HG02973 (cell line): ENCODE measurements around the gene GMDS.

Source experiments
- ATAC-seq: cut with Tn5 transposase; IDR thresholded peaks from one replicate; pipeline ENCODE4 v1.9.1; 2021; ENCODE audit warnings: moderate library complexity; ENCODE audit not compliant: unreplicated experiment

The GMDS gene

DNA sequence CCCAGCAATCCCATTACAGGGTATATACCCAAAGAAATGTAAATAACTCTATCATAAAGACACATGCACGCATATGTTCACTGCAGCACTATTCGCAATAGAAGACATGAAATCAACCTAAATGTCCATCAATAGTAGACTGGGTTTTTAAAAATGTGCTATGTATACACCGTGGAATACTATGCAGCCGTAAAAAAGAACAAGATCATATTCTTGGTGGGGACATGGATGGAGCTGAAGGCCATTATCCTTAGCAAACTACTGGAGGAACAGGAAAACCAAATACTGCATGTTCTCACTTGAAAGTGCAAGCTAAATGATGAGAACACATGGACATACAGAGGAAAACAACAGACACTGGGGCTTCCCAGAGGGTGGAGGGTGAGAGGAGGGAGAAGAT, 201.2 kb downstream of the GMDS start:
- no peak for ATAC-seq

DNA sequence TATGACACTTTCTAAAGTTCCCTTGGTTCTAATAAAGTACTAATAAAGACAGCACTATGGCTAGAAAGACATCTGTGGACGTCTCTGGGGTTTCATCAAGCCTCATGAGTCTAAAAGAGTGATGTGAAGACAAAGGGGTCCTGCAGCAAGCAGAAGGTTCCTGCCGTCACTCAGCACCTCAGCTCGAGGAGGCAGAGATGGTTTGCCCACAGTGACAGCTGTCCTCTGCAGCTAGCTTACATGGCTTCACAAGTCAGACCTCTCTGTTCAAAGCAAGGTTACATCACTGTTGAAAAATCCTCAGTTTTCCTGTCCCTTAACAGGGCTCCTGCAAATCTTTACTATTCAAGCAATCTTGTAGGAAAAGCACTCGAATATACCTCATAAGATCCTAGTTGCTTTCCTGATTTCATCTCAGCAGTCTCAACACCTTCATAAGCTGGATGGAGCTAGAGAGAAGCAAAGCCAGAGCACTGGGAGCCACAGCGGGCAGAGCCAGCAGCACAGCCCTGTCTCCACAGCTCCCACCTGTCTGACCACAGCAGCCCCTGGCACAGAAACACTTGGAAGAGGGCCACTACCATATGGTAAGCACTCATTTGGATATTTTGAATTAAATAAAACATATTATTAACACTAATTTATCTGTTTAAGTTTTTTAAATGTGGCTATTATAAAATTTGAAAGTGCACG, 202.3 kb downstream of the GMDS start:
- no peak for ATAC-seq

DNA sequence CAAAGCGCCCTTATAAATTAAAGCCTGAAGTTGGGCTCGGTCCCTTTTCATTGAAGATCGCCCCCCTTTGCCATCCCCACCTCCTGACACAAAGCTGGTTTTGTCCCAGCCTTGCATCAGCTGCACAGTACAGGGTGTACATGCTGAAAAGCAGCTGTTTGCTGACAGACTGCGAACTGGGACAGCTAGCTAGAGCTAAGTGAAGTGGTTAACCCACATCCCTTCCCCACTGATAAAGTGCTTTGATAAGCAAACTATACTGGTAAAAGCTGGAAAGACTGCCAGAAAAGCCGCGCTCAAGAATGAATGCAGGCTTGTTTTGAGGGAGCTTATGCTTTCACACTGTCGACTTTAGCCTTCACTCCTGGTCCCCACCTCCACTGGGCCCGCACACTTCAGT, 207.3 kb downstream of the GMDS start:
- no peak for ATAC-seq

DNA sequence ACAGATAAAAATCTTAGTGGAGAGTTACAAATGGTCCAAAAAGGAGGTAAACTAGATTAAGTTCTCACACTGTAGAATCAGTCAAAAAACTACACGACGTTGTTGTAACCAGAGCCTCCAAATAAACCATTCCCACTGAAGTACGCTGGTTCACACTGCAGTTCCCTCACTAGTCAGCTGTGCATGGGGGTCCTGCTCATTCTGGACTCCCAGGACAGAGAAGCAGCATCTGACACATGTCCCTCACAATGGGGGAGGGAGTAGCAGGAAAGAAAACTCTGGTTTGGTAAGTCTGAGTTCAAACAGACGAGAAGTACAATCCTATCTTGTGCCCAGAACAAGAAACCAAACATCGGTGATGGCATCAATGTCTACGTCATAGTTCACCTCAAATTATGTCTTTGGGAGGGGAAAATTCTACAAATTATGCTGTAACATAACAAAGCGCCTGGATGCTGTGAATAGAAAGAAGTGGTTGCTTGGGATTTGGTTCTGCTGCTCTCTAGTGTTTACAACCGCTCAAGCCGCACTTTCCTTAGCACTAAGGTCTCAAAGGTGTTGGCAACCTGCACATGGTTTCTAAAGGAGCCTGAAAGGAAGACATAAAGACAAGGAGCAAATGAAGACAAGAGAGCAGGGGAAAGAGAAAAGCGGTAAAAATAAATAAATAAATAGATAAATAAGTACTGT, 208.0 kb downstream of the GMDS start:
- no peak for ATAC-seq

DNA sequence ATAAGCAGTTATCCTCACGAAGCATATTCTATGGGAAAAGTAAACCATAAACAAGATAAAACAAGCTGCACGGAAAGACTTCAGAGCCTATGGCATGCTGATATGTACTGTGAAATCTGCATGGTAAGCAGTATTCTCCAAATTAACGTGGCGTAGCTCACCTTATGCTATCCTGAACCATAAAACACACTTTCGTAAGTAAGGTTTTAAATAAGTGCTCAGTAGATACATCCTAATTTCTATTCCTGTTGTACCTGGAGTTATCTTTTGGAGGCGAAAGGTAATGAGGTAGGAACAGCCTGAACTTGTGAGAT, 208.7 kb downstream of the GMDS start:
- ATAC-seq, result no peak

DNA sequence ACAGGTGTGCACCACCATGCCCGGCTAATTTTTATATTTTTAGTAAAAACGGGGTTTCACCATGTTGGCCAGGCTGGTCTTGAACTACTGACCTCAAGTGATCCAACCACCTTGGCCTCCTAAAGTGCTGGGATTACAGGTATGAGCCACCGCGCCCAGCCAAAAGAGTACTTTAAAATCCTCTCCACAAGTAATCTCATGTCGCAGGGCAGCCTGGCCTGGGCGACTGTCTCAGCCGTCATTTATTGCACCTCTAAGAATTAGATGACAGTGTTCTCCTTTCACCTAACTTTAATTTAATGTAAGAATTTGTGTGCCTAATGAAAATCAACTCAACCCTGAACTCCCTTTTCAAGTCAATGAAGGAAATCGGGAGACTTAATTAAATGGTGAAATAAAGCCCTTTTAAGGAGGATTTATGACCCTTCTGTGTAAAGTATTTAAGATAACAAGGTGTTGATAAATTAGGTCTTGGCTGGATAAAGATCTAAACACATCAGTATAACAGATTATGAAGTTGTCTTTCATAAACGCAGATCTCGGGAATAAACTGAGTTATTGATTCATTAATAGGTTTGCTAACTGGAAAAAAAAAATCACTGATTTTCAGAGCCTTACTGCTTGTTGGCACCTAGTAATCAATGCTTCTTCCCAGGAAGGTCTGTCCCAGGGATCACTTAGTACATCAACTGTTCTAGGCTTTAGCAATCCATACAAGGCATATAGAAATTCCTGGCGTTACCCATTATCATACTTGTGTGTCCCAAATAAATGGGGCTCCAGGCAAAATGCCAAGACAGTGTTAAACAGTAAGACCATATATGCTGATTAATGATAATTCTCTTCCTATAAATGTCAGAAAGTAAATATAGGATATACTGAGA, 209.3 kb downstream of the GMDS start:
- ATAC-seq, result no peak

DNA sequence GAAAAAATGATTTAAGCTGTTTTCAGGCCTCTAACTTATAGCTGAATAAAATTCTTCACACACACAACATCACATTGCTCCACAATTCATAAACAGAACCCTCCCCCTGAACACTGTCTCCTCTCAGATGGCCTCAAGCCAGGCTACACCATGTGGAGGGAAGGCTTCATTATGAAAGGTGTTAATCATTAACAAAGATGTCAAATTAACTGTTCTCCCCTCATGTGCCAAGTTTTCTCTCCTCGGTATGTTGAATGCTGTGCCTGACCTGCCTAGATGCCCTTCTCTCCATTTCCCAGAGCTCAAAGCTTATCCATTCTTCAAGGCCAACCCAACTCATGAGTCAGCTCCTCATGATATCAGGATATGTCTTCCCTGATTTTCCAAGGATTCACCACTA, 210.4 kb downstream of the GMDS start:
- no peak for ATAC-seq

DNA sequence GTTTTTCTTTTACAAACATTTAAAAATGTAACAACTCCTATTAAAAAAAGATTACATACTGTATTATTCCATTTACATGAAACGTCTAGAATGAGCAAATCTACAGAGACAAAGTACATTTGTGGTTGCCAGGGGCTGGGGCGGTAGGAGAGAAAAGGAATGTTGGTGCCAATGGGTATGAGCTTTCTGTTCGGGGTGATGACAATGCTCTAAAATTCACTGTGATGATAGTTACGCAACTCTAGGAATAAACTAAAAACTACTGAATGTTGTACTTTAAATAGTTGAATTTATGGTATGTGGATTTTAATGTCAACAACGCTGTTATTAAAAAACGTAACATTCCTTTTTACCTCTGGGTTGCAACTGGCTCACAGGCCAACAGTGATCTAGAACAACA, 211.1 kb downstream of the GMDS start:
- no peak for ATAC-seq

DNA sequence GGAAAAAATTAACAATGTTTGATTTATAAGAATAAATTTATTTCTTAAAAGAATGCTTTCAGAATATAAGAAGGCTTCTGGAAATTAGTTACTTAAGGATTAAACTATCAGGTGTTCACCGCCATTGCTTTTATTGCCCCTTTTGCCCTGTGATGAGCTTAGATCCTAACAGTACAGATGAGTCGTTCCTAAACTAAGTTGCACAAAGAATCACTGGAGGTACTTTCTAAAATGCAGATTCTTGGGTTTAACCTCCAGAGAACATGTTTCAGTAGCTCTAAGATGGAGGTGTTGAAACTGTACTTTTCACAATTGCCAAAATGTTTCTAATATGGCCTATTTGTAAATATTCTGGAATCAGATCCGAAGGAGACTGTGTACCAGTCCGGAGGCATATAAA, 211.9 kb downstream of the GMDS start:
- ATAC-seq, result no peak

DNA sequence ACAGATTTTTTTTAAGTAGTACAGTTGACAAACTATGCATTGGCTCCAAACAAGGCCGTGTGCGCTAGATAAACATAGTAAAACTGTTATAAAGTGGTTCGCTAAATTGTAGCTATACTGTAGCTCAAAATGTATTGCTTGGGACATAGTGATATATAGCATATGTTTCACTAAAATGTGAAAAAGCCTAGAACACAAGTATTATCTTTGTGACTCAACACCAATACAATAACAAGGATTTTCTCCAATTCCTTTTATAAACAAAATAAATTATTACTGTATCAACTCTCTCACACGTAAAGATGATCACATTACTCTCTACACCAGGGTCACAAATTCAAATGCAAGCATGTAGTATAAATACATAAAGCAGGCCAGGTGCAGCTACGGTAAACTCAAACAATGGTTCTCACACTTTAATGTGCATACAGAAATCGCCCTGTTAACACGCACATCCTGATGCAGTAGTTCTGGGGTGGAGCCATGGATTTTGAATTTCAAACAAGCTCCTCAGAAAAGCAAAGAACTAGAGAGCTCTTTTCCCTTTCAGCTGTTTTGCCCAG, 214.6 kb downstream of the GMDS start:
- ATAC-seq, result no peak

DNA sequence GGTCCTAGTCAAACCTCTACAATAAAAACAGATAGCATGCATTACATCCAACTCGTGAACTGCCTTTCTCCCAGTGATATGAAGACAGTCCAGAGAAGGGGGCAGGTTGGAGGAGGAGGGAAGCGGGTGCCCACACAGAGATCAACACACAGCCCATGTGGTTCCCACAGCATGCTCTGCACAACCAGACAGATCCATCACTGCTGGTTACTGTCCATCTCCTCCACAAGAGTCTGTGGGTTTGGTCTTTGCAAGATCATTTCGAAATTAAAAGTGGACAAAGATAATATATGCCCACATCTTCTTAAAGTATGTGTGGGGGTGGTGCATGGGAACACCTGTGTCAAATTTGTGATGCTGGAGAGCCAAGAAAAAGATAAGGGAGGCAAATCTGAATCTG, 215.5 kb downstream of the GMDS start:
- no peak for ATAC-seq

DNA sequence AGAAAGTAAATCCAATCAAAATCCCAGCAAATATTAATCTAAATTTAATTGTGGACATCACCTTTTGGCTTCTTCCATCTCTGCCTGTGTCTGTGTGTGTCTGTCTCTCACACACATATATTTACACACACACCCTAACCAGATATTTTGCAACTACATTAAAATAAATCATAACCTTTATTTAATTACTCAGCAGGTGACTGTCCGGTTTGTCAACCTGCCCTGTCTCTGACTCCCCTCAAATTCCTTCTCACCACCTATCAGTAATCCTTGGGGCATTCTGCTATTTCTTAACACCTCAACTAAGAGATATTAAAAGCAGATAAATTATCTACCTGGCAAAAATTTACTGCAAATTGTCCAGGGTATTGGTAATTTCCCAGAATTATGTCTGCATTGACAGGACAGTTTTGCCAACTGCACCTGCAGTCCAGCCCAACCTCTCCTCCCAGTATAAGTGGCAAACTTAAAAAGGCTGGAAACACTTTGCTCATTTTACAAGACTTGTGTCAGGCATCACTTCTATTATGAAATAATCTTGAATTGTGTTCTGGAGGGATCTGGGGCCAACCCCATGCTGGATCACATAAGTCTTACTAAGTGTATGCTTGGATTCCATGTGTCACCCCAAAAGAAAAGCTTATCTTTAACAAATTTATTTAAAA, 216.1 kb downstream of the GMDS start:
- no peak for ATAC-seq

DNA sequence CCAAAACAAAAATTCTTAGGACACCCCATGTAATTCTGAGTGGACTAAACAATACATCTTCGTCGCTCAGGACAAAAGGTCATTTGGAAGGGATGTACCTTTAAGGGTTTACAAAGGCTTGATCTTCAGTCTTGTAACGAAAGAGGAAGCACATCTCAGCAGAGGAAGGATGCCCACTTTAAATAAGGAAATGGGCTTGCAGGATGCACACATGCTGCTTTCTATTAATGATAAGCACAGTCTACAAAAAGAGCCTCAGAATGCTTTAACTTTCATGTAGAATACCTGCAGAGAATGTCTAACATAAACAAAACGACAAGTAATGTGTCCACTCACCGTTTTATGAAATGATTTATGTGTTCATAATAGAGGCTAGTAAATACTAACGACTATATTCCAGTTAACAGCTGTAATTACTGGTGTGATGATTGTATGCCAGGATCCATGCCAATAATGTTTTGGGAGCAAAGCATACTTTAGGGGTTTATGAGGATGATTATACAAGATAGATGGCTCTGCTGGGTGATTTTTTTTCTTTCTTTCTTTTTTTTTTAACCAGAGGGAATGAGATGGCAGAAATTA, 216.9 kb downstream of the GMDS start:
- no peak for ATAC-seq

DNA sequence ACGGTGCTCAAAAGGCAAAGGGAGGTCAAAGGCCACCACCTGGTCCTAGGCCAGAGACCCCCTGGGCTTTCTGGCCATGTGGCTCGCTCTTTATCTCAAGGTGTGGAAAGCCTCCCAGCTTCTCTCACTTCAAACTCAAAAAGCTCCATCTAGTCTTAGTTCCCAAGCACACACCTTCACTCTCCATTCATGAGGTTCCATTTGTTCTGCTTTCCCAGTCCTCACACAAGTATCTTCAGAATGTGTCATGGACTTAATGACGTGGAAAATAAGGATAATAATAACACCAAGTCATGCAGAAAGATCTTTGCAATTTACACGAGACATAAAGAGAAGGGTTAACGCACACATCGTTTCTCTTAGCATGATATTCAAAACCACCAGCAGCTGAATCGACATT, 219.3 kb downstream of the GMDS start:
- ATAC-seq, result no peak

DNA sequence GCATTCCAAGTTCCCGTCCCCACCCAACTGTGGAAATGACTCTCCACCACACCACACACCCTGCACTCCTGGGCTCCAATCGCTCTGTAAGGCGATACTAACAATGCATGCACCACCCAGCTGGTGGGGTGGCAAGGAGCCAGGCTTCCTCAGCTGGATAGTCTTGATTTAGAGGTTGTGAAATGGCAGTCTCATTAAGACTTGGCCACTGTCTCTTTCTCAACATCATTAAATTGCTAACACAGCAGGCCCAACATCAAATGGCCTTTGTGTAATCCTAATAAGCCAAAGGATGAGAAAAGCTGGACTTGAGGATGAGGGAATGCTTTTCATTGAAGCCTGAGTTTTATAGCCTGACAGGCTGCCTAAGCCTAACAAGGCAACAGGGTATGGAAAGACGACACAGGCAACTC, 223.7 kb downstream of the GMDS start:
- ATAC-seq, result no peak

DNA sequence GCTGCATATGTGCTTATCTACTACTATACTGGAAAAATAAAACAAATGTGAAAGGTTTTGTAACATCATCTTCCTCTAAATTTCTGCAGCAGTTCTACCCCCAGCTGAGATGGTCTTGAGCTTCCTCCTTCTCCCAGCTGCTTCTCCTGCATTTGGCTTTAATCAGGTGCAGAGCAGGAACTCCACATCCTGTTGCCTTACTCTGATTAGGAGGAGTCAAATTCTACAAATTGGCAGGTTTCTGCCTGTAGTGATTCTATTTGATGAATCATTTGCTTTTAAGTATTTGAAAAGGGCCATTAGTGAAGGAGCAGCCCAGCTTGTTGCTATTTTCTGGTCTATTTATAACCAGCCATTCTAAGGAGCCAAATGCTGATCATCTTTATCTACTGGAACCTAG, 224.5 kb downstream of the GMDS start:
- ATAC-seq, result no peak

DNA sequence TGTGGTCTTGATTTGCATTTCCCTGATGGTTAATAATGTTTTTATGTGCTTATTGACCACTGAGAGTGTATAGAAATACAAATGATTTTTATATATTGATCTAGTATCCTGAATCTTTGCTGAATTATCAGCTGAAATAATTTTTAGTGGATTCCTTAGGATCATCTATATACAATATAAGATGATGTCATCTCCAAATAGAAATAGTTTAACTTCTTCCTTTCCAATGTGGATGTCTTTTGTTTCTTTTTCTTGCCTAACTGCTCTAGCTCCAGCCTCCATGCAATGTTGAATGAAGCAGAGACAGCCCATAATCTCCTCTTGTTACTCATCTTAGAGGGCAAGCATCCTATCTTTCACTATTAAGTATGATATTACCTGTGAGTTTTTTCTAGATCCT, 226.4 kb downstream of the GMDS start:
- no peak for ATAC-seq

DNA sequence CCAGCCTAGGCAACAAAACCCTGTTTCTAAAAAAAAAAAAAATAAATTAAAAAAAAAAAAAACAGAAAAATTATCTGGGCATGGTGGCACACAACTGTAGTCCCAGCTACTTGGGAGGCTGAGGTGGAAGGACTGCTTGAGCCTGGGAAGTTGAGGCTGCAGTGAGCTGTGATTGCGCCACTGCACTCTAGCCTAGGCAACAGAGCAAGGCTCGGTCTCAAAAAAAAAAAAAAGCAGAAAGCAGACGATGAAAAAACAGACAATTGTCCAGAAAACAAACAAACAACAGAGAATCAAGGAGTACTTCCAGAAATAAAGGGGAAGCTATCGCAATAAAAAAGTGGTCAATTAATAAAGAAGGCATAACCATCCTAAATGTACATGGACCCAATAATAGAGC, 229.4 kb downstream of the GMDS start:
- ATAC-seq, result no peak

DNA sequence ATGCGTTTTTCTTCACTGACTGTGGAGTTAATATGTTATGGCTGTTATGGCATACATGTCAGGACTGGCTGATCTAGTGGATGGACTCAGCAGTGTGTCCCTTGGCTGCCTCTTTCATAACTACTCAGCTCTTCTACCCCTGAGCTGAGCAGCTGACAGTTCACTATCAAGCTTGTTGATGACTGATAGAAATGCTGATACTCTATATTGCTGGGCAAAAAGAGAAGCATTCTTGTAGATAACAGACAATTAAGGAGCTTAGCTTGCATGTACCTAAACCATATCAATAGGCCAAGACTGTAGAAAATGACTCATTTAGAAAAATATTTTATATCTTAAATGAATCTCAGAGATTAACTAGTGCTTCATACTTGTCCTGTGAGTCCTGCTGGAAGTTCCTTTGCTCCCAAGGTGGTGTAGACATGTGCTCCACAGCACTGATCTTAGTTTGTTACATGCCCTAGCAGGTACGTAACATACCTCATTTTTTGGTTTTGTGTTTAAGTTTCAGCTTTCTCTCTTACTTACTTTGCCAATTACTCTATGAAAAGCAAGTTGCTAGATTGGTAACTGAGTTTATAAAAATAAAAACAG, 236.9 kb downstream of the GMDS start:
- ATAC-seq, result no peak

DNA sequence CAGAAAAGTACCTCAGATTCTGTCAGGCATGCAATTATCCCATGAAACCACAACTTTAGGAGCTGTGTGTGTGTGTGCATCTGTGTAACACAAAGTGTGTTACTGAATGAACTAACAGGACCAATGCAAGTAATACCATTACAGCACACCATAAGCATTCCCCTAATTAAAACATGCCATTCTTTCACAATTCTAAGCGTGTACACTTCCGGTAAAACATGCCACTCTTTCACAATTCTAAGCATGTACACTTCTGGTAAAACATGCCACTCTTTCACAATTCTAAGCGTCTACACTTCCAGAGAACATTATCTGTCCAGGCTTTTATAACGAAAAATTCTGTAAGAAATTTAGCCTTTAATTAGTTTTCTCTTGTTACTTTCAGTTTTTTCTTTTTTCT, 238.2 kb downstream of the GMDS start:
- no peak for ATAC-seq

DNA sequence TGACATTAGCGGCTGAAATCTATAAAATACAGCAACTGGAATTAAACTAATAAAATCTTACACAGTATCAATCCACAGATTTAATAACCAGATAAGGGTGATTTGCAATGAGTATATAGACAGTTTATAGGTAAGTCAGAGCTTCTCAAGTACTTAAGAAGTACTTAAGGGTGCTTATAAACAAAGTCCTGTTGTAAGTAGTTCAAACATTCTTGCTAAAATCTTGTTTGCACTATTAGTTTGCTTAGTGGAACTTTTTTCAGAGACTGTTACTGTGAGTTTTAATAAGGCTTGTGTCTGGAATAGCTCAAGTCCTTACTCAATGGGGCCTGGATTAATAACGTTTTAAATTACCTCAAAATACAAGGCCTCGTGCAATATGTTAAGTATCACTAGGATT, 240.5 kb downstream of the GMDS start:
- ATAC-seq, result no peak
